NCI-H446 (cell line): ENCODE measurements around the gene SEMA3G.

Experiments
- DNase-seq, 2 experiments: peaks; one replicate each; lab custom pipeline; 2025; lab: John Stamatoyannopoulos, UW

Gene SEMA3G

DNA sequence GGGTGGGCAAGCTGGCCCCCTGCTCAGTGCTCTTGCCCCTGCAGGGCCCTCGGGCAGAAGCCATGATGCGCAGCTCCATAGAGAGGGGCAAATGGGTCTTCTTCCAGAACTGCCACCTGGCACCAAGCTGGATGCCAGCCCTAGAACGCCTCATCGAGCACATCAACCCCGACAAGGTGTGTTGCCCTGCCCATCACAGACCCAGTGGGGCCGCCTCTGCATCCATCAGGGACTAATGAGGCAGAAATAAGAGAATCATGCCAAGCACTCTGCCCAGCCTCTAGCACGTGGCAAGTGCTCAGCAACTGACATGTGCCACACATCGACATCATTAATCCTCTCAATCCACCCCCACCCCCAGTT, 49.4 kb downstream of the SEMA3G start:
- no peak for DNase-seq

DNA sequence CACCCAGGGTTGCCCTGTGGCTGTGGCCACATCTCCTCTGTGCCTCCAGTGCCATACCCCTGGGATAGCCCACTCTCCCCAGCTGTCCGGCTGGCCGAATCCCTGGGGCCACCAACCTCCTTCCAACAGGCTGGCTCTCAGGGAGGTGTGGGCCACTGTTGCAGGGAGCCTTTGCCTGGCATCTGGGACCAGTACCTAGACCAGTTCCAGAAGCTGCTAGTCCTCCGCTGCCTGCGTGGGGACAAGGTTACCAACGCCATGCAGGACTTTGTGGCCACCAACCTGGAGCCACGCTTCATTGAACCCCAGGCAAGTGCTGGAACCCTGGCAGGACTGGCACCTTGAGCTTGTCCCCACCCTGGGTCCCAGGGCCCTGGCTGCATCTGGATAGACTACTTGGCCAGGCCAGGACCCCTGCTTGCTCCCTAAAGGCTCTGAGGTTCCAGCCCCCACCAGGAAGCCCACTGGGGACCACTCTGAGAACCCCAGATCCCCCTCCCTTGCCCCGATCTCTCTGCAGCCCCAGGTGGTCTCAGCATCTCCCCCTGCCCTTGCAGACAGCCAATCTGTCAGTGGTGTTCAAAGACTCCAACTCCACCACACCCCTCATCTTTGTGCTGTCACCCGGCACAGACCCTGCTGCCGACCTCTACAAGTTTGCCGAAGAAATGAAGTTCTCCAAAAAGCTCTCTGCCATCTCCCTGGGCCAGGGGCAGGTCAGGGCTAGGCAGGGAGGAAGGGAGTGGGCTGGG, 50.0 kb downstream of the SEMA3G start:
- DNase-seq = no peak

DNA sequence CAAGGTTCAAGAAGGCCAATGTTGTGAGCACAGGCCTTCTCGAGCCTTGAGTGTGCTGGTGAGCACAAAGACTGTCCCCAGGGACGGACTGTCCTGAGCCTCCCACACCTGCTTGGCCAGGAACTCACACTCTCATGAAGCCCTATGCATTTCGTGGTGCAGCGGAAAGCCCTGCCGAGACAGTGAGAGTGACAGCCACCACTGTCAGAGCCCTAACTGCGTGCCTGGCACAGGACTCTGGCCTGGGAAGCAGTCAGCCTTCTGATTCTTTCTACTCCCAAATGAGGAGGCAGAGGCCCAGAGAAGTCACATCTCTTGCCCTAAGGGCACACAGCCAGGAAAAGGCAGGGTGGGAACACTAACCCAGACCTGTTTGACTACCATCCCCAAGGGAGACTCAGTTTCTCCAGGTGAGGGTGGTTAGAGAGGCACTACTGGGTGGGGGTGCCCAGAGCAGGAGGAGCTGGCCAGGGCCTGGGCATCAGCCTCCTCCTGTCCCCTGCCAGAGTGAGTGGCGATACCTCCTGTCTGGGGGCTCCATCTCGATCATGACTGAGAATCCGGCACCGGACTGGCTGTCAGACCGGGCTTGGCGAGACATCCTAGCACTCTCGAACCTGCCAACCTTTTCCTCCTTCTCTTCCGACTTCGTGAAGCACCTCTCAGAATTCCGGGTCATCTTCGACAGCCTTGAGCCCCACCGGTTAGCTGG, 50.8 kb downstream of the SEMA3G start:
- no peak for DNase-seq

DNA sequence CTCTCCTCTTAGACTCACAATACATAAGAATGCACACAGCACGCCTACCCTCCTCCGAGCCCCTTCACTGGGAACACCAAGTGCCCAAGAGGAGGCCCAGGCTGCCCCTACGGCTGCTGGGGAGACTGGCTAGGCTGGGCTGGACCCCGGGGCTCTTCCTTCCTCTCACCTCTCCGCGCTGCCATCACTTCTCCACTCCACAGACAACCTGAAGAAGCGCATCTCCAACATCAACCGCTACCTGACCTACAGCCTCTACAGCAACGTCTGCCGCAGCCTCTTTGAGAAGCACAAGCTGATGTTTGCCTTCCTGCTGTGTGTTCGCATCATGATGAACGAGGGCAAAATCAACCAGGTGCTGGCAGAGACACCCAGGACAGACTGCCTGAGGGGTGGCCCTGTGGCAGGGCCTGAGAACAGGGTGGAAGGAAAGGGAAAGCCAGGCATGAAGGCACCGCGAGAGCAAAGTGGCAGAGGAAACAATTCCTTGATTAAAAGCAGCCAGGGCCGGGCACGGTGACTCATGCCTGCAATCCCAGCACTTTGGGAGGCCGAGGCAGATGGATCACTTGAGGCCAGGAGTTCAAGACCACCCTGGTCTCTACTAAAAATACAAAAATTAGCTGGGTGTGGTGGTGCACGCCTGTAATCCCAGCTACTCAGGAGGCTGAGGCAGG, 51.6 kb downstream of the SEMA3G start:
- DNase-seq = no peak

DNA sequence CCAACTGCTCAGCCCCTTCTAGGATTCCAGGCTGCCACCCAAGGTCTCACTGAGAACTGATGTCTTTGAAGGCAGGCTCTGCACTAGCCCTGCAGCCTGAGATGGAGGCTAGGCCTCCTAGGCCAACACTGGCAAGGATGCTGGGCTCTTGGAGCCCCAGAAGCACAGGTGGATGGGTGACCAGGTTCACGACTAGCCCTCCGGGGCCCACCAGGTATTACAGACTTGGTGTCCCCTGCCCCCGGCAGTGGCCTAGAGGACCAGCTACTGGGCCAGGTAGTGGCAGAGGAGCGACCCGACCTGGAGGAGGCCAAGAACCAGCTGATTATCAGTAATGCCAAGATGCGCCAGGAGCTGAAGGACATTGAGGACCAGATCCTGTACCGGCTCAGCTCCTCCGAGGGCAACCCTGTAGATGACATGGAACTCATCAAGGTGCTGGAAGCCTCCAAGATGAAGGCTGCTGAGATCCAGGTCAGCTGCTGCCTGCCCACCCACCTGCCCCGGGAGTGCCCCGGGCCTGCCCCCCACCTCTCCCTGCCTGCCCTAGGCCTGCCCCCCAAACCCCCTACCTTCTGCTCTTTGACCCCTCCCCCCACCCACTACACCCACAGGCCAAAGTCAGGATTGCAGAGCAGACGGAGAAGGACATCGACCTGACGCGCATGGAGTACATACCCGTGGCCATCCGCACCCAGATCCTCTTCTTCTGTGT, 52.5 kb downstream of the SEMA3G start:
- DNase-seq = no peak

DNA sequence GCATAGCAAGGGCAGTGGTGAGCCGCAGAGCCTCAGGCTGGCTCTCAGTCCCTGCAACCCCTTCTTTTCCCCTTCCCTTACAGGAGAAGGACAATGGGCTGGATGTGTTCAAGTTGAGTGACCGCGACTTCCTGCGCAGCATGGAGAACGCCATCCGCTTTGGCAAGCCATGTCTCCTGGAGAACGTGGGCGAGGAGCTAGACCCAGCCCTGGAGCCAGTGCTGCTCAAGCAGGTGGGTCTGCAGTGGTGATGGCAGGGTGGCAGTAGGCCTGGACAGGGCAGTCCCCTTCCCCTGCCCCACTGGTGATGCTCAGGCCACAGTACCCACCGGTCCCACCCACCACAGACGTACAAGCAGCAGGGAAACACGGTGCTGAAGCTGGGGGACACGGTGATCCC, 53.8 kb downstream of the SEMA3G start:
- no peak for DNase-seq

DNA sequence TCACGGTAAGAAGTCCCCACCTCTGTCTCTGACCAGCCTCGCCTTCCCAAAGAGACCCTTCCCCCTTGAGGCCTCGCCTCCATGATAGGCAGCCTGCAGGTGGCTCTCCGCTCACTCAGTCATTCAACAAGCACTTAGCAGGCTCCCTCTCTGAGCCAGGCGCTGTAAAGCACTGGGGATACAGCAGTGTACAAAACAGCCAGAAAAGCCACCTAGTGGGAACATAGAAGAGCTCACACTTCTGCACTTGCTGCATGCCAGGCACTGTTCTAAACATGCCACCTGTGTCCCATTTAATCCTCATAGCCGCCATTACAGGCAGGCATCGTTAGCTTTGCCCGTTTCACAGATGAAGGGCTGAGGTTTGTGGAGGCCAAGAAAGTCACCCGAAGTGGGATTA, 56.0 kb downstream of the SEMA3G start:
- no peak for DNase-seq

DNA sequence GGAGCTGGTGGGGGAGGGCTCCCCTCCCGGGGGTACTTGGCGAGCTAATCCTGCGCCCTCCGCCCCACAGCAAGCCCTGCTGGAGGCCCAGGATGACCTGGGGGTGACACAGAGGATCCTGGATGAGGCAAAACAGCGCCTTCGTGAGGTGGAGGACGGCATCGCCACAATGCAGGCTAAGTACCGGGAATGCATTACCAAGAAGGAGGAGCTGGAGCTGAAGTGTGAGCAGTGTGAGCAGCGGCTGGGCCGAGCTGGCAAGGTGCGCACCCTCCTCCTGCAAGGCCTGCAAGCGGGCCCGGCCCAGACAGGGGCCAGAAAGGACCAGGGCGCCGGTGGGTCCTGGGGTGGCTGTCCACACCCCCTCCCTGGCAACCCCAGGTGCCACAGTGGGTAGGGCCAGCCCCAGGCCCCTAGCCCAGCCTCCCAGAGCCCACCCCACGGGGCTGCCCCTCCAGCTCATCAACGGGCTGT, 56.5 kb downstream of the SEMA3G start:
- no peak for DNase-seq

DNA sequence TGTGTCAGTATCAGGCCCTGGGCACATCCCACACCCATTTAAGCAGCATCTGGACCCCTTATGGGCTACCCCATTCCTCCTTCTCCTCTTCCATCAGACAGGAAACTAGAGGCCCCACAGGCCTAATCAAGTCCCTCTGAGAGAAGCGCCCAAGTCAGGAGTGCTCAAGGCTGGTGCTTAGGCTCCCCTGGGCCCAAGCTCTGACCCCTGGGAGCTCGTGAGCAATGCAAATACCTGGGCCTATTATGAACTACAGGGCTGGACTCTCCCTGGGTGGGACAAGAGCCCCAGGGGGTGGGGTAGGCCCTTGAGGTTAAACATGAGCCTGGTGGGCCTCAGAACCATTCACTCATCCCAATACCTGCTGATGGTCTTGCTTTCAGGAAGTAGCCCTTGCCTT, 57.4 kb downstream of the SEMA3G start:
- DNase-seq = no peak

DNA sequence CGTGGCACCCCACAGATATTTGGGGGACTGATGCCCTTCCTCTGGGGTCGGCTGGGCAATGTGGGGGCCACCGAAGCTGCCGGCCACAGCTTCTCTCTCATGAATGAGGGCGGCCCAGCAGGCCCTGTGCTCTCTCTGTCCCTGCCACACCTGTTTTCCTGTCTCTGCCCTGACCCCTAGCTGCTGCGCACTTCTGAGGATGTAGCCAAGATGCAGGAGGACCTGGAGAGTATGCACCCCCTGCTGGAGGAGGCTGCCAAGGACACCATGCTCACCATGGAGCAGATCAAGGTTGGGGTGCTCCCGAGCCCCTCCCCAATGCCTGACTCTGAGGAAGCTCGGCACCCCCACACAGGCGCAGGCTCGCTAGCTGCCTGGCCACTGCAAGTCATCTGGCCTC, 59.7 kb downstream of the SEMA3G start:
- no peak for DNase-seq

DNA sequence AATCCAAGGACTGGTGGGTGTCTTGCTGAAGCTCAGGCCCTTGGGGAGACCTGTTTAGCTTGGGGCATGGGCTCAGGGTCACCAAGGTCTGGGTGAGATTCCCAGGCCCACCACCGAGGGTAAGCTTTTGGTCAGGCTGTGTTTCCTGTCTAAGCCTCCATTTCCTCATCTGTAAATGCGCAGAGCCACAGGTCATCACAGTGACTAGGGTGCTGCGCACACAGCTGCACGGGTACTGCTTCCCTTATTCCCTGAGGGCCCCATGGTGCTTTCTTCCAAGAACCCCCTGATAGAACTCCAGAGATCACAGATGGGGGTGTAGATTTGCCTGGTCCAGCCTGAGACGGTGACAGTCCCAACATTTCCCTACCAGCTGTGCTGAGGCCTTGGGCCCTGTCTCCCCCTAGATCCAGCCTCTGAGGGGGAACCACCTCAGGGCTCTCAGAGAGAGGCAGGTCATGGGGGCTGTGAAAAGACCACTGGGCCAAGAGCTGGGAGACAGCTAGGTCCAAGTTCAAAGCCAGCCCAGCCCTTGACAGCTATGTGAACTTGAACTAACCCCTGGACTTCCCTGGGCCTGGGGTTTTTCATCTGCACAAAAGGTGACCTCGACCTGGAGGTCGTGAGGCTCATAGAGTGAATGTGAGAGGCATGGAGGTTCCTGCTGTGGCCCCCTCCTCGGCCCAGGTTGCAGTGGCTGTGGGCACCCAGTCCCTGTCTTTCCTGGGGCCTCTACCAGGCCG, 60.7 kb downstream of the SEMA3G start:
- DNase-seq = no peak

DNA sequence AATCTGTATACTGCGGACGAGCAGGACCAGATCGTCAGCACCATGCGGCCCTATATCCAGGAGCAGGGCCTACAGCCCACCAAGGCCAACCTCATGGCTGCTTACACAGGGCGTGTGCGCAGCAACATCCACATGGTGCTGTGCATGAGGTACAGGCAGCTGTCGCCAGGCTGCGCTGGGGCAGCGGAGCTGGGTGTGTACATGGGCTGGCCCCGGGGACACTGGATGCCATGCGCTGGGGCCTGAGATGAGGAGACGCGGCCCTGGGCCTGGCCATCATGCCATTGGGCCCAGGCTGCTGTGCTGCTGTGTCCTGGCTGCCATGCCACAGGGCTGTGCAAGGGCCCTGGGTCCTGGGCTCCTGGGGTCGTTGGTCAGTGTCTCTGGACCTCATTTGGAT, 61.5 kb downstream of the SEMA3G start:
- no peak for DNase-seq
